IPS-18a (cell line): ENCODE measurements around the gene CHTF8.
A peak's percentile ranks its signal among the peaks of the same experiment; 100 is the strongest.
"Not testable (repeated sequence)": the region's sequence is repeated elsewhere in the genome, so short reads cannot be mapped to it uniquely, and the experiment has no call there.

Experiments
- H3K27ac ChIP-seq: one replicate; pipeline ENCODE4 v1.5.1; 2013; ENCODE audit warnings: low read length
- H3K27me3 ChIP-seq: one replicate; pipeline ENCODE4 v1.6.1; 2013; ENCODE audit warnings: mild to moderate bottlenecking, low read length; ENCODE audit not compliant: control insufficient read depth, insufficient read depth
- H3K36me3 ChIP-seq: one replicate; pipeline ENCODE4 v1.6.1; 2013; ENCODE audit warnings: low read depth, low read length; ENCODE audit not compliant: control insufficient read depth
- H3K4me1 ChIP-seq: one replicate; pipeline ENCODE4 v1.6.1; 2013; ENCODE audit warnings: low read depth, low read length; ENCODE audit not compliant: control insufficient read depth
- H3K4me3 ChIP-seq: one replicate; pipeline ENCODE4 v1.5.1; 2013; ENCODE audit warnings: low read length
- H3K9ac ChIP-seq: one replicate; pipeline ENCODE4 v1.6.1; 2013; ENCODE audit warnings: mild to moderate bottlenecking, low read length, moderate library complexity
- H3K9me3 ChIP-seq: one replicate; pipeline ENCODE4 v1.6.1; 2013; ENCODE audit warnings: low read depth, low read length; ENCODE audit not compliant: control insufficient read depth

CHTF8 gene

DNA sequence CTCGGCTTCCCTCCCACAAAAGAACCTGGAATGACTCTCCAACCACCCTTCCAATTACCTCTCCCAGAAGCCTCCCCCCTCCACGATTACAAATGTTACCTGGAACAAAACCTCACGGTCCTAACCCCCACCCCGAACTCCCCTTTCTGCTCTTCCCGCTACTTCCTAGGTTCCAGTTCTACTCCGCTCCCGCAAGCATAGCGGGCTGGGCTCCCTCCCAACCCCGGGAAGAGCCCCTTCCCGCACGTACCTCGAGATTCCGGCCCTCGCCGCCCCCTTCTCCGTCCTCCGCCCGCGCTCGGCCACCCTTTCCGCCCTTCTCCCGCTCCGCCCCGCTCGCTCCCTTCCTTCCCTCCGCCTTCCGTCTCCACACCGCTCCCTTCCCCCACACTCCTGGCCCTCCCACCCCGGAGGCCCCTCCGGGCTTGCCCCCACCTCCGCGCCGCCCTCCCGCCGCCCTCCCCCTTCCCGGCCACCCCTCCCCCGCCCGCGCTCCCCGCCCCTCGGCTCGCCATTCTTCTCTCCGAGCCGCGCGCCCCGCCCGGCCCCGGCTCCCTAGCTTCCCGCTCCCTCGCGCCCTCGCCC lies 457 bp downstream of the CHTF8 start:
- Histone ChIP-seq H3K9ac (peak overlapping the region; percentile 90), H3K36me3 (peaks cover 12% of the 10 kb centered on the region), H3K27ac (peak overlapping the region; percentile 76), H3K4me1 (peaks cover 10% of the 10 kb centered on the region), H3K4me3 (peak overlapping the region; percentile 96), H3K9me3 (no peaks in the 10 kb centered on the region), H3K27me3 (no peaks in the 10 kb centered on the region)

DNA sequence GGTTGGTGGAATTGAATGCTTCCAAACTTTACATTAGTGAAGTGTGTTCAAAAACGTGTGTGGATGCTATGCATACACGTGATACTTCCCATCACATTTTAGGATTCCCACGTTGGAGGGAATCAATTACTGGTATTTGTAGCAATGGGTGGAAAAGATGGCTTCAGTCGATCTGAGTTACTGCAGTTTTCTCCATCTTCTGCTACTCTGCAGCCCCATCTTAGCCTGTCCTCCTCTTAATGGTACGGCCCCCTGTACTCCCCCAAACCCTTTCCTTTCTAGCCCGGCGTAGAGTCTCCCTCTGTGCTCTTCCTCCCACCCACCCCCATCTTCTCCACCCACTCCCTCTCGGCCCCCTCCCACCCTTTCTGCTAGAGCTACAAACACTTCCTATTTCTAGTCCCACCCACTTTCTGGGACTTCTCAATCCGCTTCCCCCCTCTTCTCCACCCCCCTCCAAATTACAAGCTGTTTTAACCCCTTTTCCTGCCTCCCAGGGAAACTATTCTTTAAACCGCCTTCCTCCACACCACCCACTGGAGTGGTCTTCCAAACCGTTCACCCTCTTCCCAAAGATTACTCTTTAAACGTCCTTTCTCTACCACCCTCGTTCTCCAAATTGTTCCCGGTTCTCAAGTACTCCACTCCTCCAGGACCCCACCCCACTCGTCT lies 1.1 kb downstream of the CHTF8 start:
- Histone ChIP-seq H3K4me1 (peaks cover 10% of the 10 kb centered on the region), H3K36me3 (peaks cover 6% of the 10 kb centered on the region), H3K9ac (peak overlapping the region; percentile 90), H3K9me3 (no peaks in the 10 kb centered on the region), H3K27me3 (no peaks in the 10 kb centered on the region), H3K4me3 (peak overlapping the region; percentile 96), H3K27ac (peak overlapping the region; percentile 76)

DNA sequence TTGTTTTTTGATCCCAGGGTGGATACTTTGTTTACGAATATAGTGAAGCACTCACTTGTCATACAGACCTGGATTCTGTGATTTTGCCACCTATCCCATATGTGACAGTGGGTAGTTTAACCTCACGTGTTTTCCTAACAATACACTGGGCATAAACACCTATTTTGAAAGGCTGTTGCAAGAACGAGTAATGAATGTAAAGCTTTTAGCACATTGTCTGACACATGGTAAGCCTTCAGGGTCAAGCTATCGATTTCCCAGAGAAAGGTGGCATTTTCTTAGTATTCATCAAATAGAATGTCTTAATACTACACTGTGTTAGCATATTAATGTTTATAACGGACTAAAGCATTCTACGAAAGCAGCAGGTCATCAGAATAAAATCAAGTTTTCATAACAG lies 1.9 kb downstream of the CHTF8 start:
- Histone ChIP-seq H3K4me1 (peaks cover 10% of the 10 kb centered on the region), H3K36me3 (peaks cover 6% of the 10 kb centered on the region), H3K9ac (peak overlapping the region; percentile 90), H3K4me3 (peak overlapping the region; percentile 96), H3K27me3 (no peaks in the 10 kb centered on the region), H3K9me3 (no peaks in the 10 kb centered on the region), H3K27ac (no peak overlapping the region)

DNA sequence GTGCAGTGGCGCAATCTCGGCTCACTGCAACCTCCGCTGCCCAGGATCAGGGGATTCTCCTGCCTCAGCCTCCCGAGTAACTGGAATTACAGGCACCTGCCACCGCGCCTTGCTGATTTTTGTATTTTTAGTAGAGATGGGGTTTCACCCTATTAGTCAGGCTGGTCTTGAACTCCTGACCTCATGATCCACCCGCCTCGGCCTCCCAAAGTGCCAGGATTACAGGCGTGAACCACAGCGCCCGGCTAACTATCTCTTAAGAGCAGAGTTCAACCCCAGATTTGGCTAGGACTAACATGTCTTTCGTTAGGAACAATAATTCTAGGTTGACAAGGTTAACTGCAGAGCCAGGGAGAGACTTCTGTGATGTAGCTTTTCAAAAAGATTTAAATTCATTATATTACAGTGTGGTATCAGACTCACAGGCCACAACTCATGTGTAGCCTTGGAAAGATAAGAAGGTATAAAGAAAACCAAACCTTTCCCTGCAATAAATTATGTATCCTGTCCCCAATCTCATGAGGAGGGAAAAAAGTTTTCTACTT lies 4.3 kb downstream of the CHTF8 start:
- no peak overlapping the region for H3K4me3 ChIP-seq
- no peaks in the 10 kb centered on the region for H3K27me3 ChIP-seq
- no peaks in the 10 kb centered on the region for H3K36me3 ChIP-seq
- H3K9ac ChIP-seq, result no peak overlapping the region
- peaks cover 10% of the 10 kb centered on the region for H3K4me1 ChIP-seq
- no peaks in the 10 kb centered on the region for H3K9me3 ChIP-seq
- H3K27ac ChIP-seq, result no peak overlapping the region

DNA sequence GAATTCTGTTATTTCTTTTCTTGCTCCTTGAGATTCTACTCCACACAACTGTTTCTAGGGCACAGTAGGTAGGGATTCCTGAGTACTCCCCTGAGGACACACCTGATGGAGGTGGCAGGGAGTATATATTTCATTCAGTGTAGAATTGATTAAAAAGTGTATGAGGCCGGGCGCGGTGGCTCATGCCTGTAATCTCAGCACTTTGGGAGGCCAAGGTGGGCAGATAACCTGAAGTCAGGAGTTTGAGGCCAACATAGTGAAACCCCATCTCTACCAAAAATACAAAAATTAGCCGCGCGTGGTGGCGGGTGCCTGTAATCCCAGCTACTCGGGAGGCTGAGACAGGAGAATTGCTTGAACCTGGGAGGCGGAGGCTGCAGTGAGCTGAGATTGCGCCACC lies 5.6 kb downstream of the CHTF8 start:
- not testable (repeated sequence) for H3K36me3 ChIP-seq, H3K4me3 ChIP-seq, H3K9me3 ChIP-seq

DNA sequence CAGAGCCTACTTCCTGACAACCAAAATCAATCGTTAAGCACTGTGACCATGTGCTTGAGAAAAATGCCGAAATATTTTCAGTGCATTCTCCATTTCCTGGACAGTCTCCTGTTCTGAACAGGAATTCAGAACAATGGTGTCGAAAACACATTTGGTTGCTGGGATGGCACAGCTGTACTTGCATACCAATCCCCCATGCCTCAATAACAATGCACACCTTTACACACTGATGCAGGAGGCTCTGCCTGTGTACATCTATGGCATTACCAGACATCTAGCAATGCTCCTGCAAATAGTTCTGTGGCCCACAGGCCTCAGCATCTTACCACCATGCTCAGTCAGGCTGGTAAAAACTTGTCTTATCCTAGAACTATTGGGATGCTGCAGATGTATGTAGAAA lies 6.2 kb downstream of the CHTF8 start:
- Histone ChIP-seq H3K4me3 (no peak overlapping the region), H3K9me3 (no peaks in the 10 kb centered on the region), H3K4me1 (peaks cover 10% of the 10 kb centered on the region), H3K27me3 (no peaks in the 10 kb centered on the region), H3K36me3 (peaks cover under 1% of the 10 kb centered on the region), H3K9ac (no peak overlapping the region), H3K27ac (no peak overlapping the region)

More for the DNA sequence above, 5.6 kb downstream of the CHTF8 start:
- H3K27me3 ChIP-seq, H3K4me1 ChIP-seq, H3K27ac ChIP-seq, H3K9ac ChIP-seq: not testable (repeated sequence)

DNA sequence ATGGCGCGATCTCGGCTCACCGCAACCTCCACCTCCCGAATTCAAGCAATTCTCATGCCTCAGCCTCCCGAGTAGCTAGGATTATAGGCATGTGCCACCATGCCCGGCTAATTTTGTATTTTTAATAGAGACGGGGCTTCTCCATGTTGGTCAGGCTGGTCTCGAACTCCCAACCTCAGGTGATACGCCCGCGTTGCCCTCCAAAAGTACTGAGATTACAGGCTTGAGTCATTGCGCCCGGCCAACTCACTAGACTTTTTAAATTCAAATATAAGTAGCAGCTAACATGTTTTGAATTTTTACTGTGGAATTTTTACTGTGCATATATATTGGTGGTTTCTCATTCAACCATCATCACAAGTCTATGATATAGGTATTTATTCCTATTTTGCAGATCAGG lies 7.4 kb downstream of the CHTF8 start:
- H3K27me3 ChIP-seq, H3K9me3 ChIP-seq, H3K4me3 ChIP-seq, H3K9ac ChIP-seq, H3K4me1 ChIP-seq, H3K27ac ChIP-seq: not testable (repeated sequence)
- peaks cover 13% of the 10 kb centered on the region for H3K36me3 ChIP-seq

DNA sequence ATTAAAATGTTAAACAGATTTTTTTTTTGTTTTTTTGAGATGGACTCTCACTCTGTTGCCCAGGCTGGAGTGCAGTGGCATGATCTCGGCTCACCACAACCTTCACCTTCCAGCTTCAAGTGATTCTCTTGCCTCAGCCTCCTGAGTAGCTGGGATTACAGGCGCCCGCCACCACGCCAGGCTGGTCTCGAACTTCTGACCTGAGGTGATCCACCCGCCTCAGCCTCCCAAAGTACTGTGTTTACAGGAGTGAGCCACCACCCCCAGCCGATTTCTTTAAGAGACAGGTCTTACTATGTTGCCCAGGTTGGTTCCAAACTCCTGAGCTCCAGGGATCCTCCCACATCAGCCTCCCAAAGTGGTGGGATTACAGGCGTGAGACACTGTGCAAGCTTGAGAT lies 8.0 kb downstream of the CHTF8 start:
- H3K4me1 ChIP-seq, H3K9ac ChIP-seq, H3K4me3 ChIP-seq, H3K9me3 ChIP-seq, H3K27me3 ChIP-seq, H3K27ac ChIP-seq: not testable (repeated sequence)
- peaks cover 18% of the 10 kb centered on the region for H3K36me3 ChIP-seq

DNA sequence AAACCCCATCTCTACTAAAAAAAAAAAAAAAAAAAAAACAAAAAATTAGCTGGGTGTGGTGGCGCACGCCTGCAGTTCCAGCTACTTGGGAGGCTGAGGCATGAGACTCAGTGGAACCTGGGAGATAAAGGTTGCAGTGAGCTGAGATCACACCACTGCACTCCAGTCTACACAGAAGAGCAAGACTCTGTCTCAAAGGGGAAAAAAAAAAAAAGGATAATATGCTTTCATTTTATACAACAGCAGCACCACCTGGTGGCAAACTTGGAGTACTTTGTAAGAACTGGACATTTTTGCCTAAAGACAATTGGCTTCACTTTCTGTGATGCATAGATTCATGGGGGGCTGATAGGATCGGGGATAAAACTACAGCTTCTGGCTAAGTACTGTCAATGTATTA lies 8.5 kb downstream of the CHTF8 start:
- Histone ChIP-seq H3K4me1 (no peaks in the 10 kb centered on the region), H3K9me3 (no peaks in the 10 kb centered on the region), H3K4me3 (no peak overlapping the region), H3K36me3 (peaks cover 23% of the 10 kb centered on the region), H3K27me3 (no peaks in the 10 kb centered on the region), H3K9ac (no peak overlapping the region), H3K27ac (no peak overlapping the region)

DNA sequence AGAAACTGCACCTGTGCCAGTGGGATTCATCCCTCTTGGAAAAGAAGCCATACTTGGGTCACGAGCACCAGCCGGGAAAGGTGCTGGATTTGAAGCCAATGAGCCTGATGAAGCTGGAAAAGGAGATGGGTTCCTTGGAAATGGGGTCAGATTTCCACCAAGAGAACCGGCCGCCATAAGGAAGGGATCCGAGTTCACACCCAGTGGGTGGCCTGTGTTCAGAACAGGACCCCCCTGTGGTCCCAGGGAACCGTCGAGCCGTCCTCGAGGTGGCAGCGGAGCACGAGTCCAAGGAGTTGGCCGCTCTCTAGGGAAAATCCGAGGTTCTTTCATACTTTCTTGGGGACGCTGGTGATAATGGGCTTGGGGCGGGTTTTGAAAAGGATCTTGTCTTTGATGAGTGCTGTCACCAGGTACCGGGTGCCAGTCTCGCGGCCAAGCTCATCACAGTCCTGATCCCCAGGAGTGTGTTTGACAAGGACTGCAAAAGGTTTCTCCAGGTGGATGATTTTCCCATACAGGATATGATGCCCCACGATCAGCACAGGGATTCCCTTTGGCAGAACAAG lies 12.2 kb downstream of the CHTF8 start:
- Histone ChIP-seq H3K27ac (no peak overlapping the region), H3K9ac (no peak overlapping the region), H3K36me3 (peaks cover 60% of the 10 kb centered on the region), H3K27me3 (no peaks in the 10 kb centered on the region), H3K9me3 (no peaks in the 10 kb centered on the region), H3K4me3 (no peak overlapping the region), H3K4me1 (no peaks in the 10 kb centered on the region)

DNA sequence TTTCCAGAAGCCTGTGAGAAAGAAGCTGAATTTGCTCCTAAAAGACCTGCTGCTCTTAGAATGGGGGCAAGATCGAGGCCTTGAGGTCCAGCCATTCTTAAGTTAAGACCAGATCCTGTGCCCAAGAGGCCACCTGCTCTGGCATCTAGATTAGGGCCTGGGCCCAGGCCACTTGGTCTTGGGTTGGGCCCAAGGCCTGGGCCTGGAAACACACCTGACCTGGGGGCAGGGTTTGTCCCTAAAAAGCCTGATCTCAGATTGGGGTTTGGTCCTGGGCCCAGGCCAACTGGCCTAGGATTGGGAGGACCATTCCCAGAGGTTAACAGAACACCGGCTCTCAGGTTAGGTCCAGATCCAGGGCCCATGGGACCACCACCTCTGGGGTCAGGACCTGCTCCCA lies 12.9 kb downstream of the CHTF8 start:
- H3K9me3 ChIP-seq, result no peaks in the 10 kb centered on the region
- no peak overlapping the region for H3K27ac ChIP-seq
- no peaks in the 10 kb centered on the region for H3K27me3 ChIP-seq
- no peak overlapping the region for H3K9ac ChIP-seq
- H3K36me3 ChIP-seq, result peaks cover 67% of the 10 kb centered on the region
- no peak overlapping the region for H3K4me3 ChIP-seq
- H3K4me1 ChIP-seq, result no peaks in the 10 kb centered on the region

DNA sequence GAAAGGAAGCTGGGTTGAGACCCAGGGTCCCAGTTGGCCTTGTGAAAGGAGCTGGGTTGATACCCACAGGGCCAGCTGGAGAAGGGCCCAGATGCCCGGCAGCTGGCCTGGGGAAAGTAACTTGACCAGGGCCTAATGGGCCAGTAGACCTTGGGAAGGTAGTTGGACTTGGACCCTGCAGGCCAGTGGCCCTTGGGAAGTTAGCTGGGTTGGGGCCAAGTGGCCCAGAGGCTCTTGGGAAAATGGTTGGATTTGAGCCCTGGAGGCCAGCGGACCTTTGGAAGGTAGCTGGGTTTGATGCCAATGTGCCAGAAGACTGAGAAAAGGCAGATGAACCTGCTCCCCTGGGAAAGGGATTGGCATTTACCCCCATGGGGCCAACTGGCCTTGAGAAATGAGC lies 13.4 kb downstream of the CHTF8 start:
- no peak overlapping the region for H3K4me3 ChIP-seq
- no peak overlapping the region for H3K27ac ChIP-seq
- no peaks in the 10 kb centered on the region for H3K4me1 ChIP-seq
- no peaks in the 10 kb centered on the region for H3K9me3 ChIP-seq
- peaks cover 72% of the 10 kb centered on the region for H3K36me3 ChIP-seq
- H3K9ac ChIP-seq, result no peak overlapping the region
- H3K27me3 ChIP-seq, result no peaks in the 10 kb centered on the region
